Gastroesophageal sphincter (tissue), 4 donors: ENCODE data around the gene COL4A2. TPM values are rescaled to one million over a fixed set of nuclear protein-coding genes. Genes with fewer than 3 reads are reported as not detected.

Source experiments
- ATAC-seq: fragments of 150-250 bp; one replicate; pipeline ENCODE4 v1.9.1; 2016; ENCODE audit warnings: mild to moderate bottlenecking, moderate library complexity
- H3K27ac ChIP-seq, 4 donors: fragments of 200-600 bp; sonication (generic) in 3 of 4; 1 replicate in 3 of 4; 2 replicates in 1 of 4; pipeline ENCODE4 v1.5.1; 2016 to 2019
- H3K27me3 ChIP-seq: fragments of 200-600 bp; sonication (generic); one replicate; pipeline ENCODE4 v1.5.1; 2019
- H3K36me3 ChIP-seq, 2 donors: fragments of 200-600 bp; sonication (generic); one replicate each; pipeline ENCODE4 v1.5.1; 2019; ENCODE audit warnings: control low read depth in 1 of 2
- H3K4me1 ChIP-seq, 3 donors: fragments of 200-600 bp; sonication (generic); 1 replicate in 2 of 3; 2 replicates in 1 of 3; pipeline ENCODE4 v1.5.1; 2016 to 2019; ENCODE audit warnings: control low read depth in 2 of 3
- H3K4me3 ChIP-seq, 2 donors: fragments of 200-600 bp; sonication (generic); one replicate each; pipeline ENCODE4 v1.5.1; 2019; ENCODE audit warnings: mild to moderate bottlenecking in 1 of 2, moderate library complexity in 1 of 2
- H3K9me3 ChIP-seq, 3 donors: fragments of 200-600 bp; sonication (generic); one replicate each; pipeline ENCODE4 v1.5.1; 2017 to 2019; ENCODE audit warnings: control low read depth in 2 of 3
- EP300 ChIP-seq: sonication (generic); formaldehyde crosslinking; IDR thresholded peaks from one replicate; pipeline ENCODE4 v1.6.1; 2017; ENCODE audit warnings: antibody characterized with exemption, mild to moderate bottlenecking
- POLR2A ChIP-seq, 2 donors: fragments of 450-650 bp; IDR thresholded peaks; one replicate each; pipeline ENCODE4 v1.6.1; 2017; ENCODE audit warnings: antibody characterized with exemption in 2 of 2, mild to moderate bottlenecking in 2 of 2, moderate library complexity in 1 of 2
- POLR2AphosphoS5 ChIP-seq: sonication (generic); formaldehyde crosslinking; IDR thresholded peaks from one replicate; pipeline ENCODE4 v1.6.1; 2017; ENCODE audit warnings: antibody characterized with exemption
- WGBS, 2 donors: methylation state at CpG; one replicate each; pipeline ENCODE4 v1.1.5; 2018; ENCODE audit warnings: low coverage in 1 of 2; 5-methylcytosine and 5-hydroxymethylcytosine counted together
- total RNA-seq, 4 donors: library from RNA; depleted of rRNA; stranded (reverse); fragments of >200 nt; gene quantifications; one replicate each; pipeline ENCODE4 v1.1.0, GENCODE V29; 2016
- TF ChIP-seq, protein P1 (sequence below), 4 experiments: fragments of 200-600 bp in 2 of 4; fragments of 450-650 bp in 2 of 4; sonication (generic) in 1 of 4; IDR thresholded peaks; one replicate each; pipeline ENCODE4 v1.5.1; 2017 to 2019; ENCODE audit warnings: antibody characterized with exemption in 4 of 4, mild to moderate bottlenecking in 2 of 4, moderate library complexity in 2 of 4

The COL4A2 gene
- total RNA-seq, 4 donors from 2014 or later = 478 to 945 (median 543) TPM

DNA sequence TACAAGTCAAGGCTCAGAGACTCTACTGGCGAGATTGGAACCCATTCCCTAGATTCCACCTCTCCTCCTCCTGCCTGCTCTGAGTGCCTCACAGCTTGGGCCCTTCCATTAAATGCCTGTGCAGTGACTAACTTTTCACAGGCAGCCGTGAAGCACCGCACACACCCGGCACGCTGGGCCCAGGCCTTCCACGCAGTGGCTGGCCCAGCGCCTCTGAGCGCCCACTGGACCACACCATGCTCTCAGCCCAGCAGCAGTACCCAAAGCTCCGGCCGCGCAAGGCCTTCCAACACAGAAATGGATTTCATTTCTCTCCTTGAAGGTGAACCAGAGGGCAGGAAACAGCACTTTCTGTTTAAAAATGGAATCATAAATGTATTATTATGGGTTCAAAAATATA, 228.4 kb downstream of the COL4A2 start:
- peaks cover 0 to 57% (median 0%) of the 10 kb centered on the region in 3 donors for H3K4me1 ChIP-seq
- peak overlapping the region in 2 of 4 donors; percentile 9 to 62 for H3K27ac ChIP-seq
- H3K27me3 ChIP-seq = no peaks in the 10 kb centered on the region
- ATAC-seq = no peak
- H3K36me3 ChIP-seq = no peaks in the 10 kb centered on the region
- H3K9me3 ChIP-seq = no peaks in the 10 kb centered on the region
- TF ChIP-seq POLR2AphosphoS5 (no peak), POLR2A (IDR thresholded peaks at IDR 0.05) (no peak), EP300 (no peak)
- no peak overlapping the region for H3K4me3 ChIP-seq
- WGBS, 2 donors = 100% methylated on average over 4 of the region's 11 CpGs; no CpG with 5 or more reads in 1 of the 2 donors

DNA sequence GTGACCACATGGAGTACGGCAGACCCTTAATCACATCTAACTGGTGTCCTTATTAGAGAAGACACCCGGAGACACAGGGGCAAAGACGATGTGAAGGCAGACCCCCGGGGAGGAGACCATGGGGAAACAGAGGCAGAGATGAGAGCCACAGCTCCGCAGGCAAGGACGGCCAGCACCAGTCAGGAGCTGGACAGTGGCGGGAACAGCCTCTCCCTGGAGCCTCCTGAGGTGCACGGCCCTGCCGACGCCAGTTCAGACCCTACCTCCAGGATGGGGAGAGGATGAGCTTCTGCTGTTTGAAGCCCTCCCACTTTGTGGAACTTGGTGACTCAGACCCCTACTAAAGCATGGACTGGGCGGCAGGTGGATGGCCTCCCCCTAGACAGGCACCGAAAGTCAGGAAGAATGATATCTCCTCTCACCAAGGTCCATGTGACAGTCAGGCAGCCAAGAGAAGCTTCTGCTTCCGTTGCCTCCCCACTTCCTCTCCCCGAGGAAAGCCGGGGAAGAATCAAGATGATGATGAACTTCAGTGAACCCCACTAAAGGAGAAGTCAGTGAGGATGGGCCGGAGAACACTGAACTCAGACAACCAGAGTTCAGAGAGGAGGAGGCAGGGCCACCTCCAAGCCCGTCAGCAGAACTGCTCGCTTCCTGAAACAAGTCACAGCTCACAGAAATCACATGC, 229.1 kb downstream of the COL4A2 start:
- no peak for TF ChIP-seq POLR2A (IDR thresholded peaks at IDR 0.05)
- TF ChIP-seq, protein P1, sequence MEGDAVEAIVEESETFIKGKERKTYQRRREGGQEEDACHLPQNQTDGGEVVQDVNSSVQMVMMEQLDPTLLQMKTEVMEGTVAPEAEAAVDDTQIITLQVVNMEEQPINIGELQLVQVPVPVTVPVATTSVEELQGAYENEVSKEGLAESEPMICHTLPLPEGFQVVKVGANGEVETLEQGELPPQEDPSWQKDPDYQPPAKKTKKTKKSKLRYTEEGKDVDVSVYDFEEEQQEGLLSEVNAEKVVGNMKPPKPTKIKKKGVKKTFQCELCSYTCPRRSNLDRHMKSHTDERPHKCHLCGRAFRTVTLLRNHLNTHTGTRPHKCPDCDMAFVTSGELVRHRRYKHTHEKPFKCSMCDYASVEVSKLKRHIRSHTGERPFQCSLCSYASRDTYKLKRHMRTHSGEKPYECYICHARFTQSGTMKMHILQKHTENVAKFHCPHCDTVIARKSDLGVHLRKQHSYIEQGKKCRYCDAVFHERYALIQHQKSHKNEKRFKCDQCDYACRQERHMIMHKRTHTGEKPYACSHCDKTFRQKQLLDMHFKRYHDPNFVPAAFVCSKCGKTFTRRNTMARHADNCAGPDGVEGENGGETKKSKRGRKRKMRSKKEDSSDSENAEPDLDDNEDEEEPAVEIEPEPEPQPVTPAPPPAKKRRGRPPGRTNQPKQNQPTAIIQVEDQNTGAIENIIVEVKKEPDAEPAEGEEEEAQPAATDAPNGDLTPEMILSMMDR (IDR thresholded peaks at IDR 0.05) = no peak
- TF ChIP-seq POLR2AphosphoS5 = no peak
- TF ChIP-seq EP300 = no peak
- Histone ChIP-seq H3K4me1 (peaks cover 0 to 63% (median 5%) of the 10 kb centered on the region in 3 donors), H3K4me3 (no peak overlapping the region), H3K27ac (peak overlapping the region in 3 of 4 donors; percentile 9 to 62 (median 24)), H3K36me3 (no peaks in the 10 kb centered on the region), H3K9me3 (no peaks in the 10 kb centered on the region), H3K27me3 (no peaks in the 10 kb centered on the region)
- ATAC-seq = peak; percentile 73
- WGBS, 2 donors = 62 to 100% methylated on average over 2 to 7 of the region's 18 CpGs

DNA sequence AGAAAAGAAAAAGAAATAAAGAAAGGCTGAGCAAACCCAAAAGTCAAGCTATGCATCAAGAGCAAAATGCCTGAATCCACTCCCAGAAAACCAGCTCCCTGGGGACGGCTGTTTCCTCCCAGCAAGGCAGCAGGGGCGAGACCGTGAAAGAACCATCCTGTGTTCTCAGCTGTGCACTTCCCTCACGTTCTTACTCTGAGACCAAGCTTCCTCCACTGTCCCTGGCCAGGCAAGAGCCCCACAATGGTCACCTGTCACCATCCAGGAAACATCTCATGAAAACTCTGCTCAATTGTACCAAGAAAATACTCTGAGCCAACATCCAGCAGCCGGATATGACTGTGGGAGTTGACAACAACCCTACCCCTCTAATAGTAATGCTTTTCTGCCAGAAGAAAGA, 231.5 kb downstream of the COL4A2 start:
- Histone ChIP-seq H3K4me1 (peaks cover 4 to 74% (median 8%) of the 10 kb centered on the region in 3 donors), H3K27ac (peak overlapping the region in 1 of 4 donors; percentile 43), H3K4me3 (no peak overlapping the region), H3K36me3 (no peaks in the 10 kb centered on the region), H3K27me3 (no peaks in the 10 kb centered on the region), H3K9me3 (no peaks in the 10 kb centered on the region)
- TF ChIP-seq, protein P1 (IDR thresholded peaks at IDR 0.05) = no peak
- TF ChIP-seq POLR2A (IDR thresholded peaks at IDR 0.05) = no peak
- no peak for TF ChIP-seq EP300
- TF ChIP-seq POLR2AphosphoS5 = no peak
- peak; percentile 37 for ATAC-seq
- WGBS, 2 donors = 34 to 61% methylated on average over 4 to 5 of the region's 5 CpGs

DNA sequence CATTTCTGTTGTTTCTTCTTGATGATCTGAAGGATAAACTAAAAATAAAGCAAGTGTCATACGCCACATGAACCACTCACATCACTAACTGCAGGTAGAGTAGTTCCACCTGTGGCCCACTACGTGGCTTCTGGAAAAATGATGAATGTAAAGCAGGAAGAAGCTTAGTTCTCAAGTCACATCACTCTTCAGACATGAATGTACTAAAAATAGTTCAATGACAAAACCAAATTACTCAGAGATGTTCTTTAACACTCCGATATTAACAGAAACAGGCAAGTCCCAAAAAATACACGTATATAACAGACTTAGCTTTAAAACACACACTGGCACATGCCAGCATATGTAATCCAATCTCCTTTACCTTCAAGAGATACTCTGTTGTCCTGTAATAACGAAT, 232.8 kb downstream of the COL4A2 start:
- TF ChIP-seq EP300 = no peak
- no peak for TF ChIP-seq POLR2AphosphoS5
- TF ChIP-seq, protein P1 (IDR thresholded peaks at IDR 0.05) = no peak
- TF ChIP-seq POLR2A (IDR thresholded peaks at IDR 0.05) = no peak
- Histone ChIP-seq H3K9me3 (no peaks in the 10 kb centered on the region), H3K27ac (peak overlapping the region in 1 of 4 donors; percentile 81)

DNA sequence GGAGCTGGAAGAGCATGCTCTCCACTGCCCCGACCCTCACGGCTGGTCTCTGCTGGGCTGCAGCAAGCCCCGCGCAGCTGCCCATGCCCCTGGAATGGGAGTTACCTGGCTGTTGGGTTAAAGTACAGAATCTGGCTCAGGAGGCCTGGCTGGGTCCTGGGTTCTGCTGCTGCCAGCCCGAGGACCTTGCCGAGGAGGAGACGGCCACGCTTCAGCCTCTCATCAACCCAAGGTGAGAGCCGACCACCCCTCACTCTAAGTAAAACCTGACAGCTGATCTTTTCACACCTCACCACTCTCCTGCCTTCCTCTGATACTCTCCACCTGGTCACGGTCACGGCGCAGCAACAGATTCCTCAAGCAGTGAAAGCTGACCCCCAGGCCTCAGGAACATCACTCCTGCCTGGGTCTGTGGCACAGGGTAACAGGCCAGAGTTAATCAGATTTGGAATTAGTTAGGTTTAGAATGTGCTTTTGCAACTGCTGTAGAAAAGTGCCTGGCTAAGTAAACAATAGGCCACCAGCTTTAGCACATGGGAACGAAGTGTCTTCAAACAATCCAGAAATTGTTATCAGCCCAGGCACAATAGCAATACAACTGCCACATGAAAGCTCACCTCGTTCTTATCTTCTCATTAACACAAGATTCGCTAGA, 233.9 kb downstream of the COL4A2 start:
- Histone ChIP-seq H3K4me3 (no peak overlapping the region), H3K27ac (peak overlapping the region; percentile 40 to 81 (median 72)), H3K4me1 (peaks cover 4 to 72% (median 8%) of the 10 kb centered on the region in 3 donors), H3K9me3 (no peaks in the 10 kb centered on the region), H3K27me3 (no peaks in the 10 kb centered on the region), H3K36me3 (no peaks in the 10 kb centered on the region)
- TF ChIP-seq POLR2AphosphoS5 (peak; percentile 55), POLR2A (IDR thresholded peaks at IDR 0.05) (no peak)
- 44 to 58% methylated on average over 6 to 10 of the region's 15 CpGs for WGBS, 2 donors
- ATAC-seq = no peak

More for the DNA sequence above, 232.8 kb downstream of the COL4A2 start:
- Histone ChIP-seq H3K27me3 (no peaks in the 10 kb centered on the region), H3K4me3 (no peak overlapping the region), H3K4me1 (peaks cover 4 to 68% (median 8%) of the 10 kb centered on the region in 3 donors), H3K36me3 (no peaks in the 10 kb centered on the region)
- ATAC-seq = no peak
- WGBS, 2 donors = 56 to 66% methylated on average over 4 to 5 of the region's 5 CpGs
